ENCODE data around the gene LAMB3. TPM values are rescaled to one million over a fixed set of nuclear protein-coding genes. Genes with fewer than 3 reads are reported as not detected.

LAMB3 gene
- total RNA-seq, 1 donor from 2014 or later, result 4.2 TPM

DNA sequence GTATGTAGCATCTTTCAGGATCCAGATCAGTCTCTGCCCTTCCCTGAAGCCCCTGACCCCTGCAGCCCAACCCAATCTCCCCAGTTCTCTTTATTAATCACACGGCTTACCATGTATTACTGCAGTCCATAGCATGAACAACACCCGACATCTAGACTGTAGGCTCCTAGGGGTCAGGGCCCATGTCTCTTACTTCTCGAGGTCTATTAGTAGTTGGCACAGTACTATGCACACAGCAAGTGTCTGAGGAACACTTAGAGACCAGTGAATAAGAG, 41.7 kb downstream of the LAMB3 start:
- Histone ChIP-seq H4K20me1 (ENCODE audit: insufficient read depth, low read length) (no peaks in the 10 kb centered on the region), H3K79me2 (ENCODE audit: insufficient read depth, low read length) (no peaks in the 10 kb centered on the region), H3K9me3 (ENCODE audit: insufficient read depth, low read depth, low read length) (no peaks in the 10 kb centered on the region), H3K27ac (ENCODE audit: low read depth, low read length) (no peak overlapping the region), H2AFZ (ENCODE audit: low read depth, low read length) (no peak overlapping the region), H3K36me3 (ENCODE audit: insufficient read depth, low read length) (no peaks in the 10 kb centered on the region), H3K4me3 (ENCODE audit: insufficient read depth, low read depth, low read length) (no peak overlapping the region), H3K4me1 (ENCODE audit: insufficient read depth, low read length) (no peaks in the 10 kb centered on the region), H3K27me3 (ENCODE audit: insufficient read depth, low read length) (no peaks in the 10 kb centered on the region), H3K9ac (ENCODE audit: low read length) (no peak overlapping the region), H3K4me2 (ENCODE audit: low read length) (no peak overlapping the region)
- H3K27me3 Mint-ChIP-seq (ENCODE audit: low read depth, unreplicated experiment), result peaks cover 43% of the 10 kb centered on the region
- no peak overlapping the region for H3K4me3 Mint-ChIP-seq (ENCODE audit: unreplicated experiment)
- TF ChIP-seq, protein P1, sequence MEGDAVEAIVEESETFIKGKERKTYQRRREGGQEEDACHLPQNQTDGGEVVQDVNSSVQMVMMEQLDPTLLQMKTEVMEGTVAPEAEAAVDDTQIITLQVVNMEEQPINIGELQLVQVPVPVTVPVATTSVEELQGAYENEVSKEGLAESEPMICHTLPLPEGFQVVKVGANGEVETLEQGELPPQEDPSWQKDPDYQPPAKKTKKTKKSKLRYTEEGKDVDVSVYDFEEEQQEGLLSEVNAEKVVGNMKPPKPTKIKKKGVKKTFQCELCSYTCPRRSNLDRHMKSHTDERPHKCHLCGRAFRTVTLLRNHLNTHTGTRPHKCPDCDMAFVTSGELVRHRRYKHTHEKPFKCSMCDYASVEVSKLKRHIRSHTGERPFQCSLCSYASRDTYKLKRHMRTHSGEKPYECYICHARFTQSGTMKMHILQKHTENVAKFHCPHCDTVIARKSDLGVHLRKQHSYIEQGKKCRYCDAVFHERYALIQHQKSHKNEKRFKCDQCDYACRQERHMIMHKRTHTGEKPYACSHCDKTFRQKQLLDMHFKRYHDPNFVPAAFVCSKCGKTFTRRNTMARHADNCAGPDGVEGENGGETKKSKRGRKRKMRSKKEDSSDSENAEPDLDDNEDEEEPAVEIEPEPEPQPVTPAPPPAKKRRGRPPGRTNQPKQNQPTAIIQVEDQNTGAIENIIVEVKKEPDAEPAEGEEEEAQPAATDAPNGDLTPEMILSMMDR (IDR thresholded peaks at IDR 0.05; ENCODE audit: insufficient read depth, low read depth, low read length), result no peak
- no peak for TF ChIP-seq EZH2 (IDR thresholded peaks at IDR 0.05; ENCODE audit: insufficient read depth, low read length)
- H3K27ac Mint-ChIP-seq (ENCODE audit: unreplicated experiment), result no peak overlapping the region
- peaks cover 2% of the 10 kb centered on the region for H3K9me3 Mint-ChIP-seq (ENCODE audit: unreplicated experiment)
- FAIRE-seq, result no peak
- no peak for DNase-seq (ENCODE audit: low read depth)
- peaks cover 6% of the 10 kb centered on the region for H3K4me1 Mint-ChIP-seq (ENCODE audit: low read depth, unreplicated experiment)
- H3K36me3 Mint-ChIP-seq (ENCODE audit: low read depth, unreplicated experiment), result no peaks in the 10 kb centered on the region

DNA sequence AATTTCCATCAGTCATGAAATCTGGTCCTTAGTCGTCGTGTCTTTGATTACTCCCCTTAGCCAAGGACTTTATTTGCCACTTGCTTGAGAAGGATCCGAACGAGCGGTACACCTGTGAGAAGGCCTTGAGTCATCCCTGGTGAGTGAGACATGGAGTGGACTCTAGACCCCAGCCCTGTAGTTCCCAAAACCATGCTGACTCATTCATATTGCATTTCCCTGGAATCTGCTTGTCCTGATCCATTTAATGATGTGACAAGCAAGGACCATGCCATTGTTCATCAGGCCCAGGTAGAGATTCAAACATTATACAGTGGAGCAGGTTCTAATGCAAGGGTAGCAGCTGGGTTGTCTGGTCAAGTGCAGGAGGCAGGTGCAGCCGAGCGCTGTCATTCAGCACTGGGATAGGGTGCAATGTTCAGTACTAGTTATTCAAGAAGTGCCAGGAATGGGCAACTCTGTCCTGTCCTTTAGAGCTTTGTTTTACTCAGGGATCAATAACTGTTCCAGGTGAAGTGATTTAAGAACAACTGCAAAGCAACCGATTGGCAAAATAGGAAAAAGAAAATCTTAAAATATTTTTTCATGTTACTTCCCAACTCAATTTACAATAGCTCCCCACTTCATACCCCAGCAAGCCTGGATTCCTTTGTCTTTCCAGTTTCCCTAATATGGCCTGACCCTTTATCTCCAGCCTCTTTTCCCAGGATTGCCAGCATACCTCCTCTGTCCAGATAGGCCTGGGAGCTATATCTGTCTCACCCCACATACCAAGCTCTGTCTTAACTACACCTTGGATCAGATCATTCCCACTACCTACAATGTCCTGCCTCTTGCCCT, 42.2 kb downstream of the LAMB3 start:
- TF ChIP-seq EZH2 (IDR thresholded peaks at IDR 0.05; ENCODE audit: insufficient read depth, low read length), result no peak
- TF ChIP-seq, protein P1 (IDR thresholded peaks at IDR 0.05; ENCODE audit: insufficient read depth, low read depth, low read length), result no peak
- Mint-ChIP-seq H3K4me1 (ENCODE audit: low read depth, unreplicated experiment) (peaks cover 6% of the 10 kb centered on the region), H3K9me3 (ENCODE audit: unreplicated experiment) (no peaks in the 10 kb centered on the region), H3K36me3 (ENCODE audit: low read depth, unreplicated experiment) (peaks cover 1% of the 10 kb centered on the region), H3K27ac (ENCODE audit: unreplicated experiment) (no peak overlapping the region), H3K27me3 (ENCODE audit: low read depth, unreplicated experiment) (peaks cover 45% of the 10 kb centered on the region), H3K4me3 (ENCODE audit: unreplicated experiment) (no peak overlapping the region)
- Histone ChIP-seq H3K27me3 (ENCODE audit: insufficient read depth, low read length) (no peaks in the 10 kb centered on the region), H3K79me2 (ENCODE audit: insufficient read depth, low read length) (no peaks in the 10 kb centered on the region), H3K9me3 (ENCODE audit: insufficient read depth, low read depth, low read length) (no peaks in the 10 kb centered on the region), H3K36me3 (ENCODE audit: insufficient read depth, low read length) (no peaks in the 10 kb centered on the region), H3K4me2 (ENCODE audit: low read length) (no peak overlapping the region), H3K9ac (ENCODE audit: low read length) (no peak overlapping the region), H3K4me1 (ENCODE audit: insufficient read depth, low read length) (no peaks in the 10 kb centered on the region), H2AFZ (ENCODE audit: low read depth, low read length) (no peak overlapping the region), H4K20me1 (ENCODE audit: insufficient read depth, low read length) (no peaks in the 10 kb centered on the region), H3K27ac (ENCODE audit: low read depth, low read length) (no peak overlapping the region), H3K4me3 (ENCODE audit: insufficient read depth, low read depth, low read length) (no peak overlapping the region)
- FAIRE-seq, result no peak
- no peak for DNase-seq (ENCODE audit: low read depth)

All from astrocyte (in vitro differentiated cells and primary cell).